ENCODE data around the gene DCC.

DNA sequence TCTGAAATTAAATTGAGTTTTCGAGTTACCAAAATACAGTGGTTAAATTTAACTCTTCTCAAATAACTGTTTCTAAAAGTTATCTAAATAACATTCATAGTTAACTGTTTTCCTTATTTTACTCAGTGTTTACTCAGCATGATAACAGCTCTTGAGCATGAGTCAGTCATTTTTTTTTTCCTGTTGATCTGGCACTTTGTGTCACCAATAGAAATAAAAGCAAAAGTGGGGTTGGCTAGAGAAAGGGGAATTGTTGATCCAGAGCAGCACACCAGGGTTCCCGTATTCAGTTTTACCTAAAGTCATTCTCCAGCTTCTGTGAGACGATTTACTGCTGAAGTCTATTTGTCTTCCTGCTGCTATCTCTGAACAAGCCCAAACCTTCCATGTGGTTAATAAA is 851.6 kb downstream of the DCC start:
- TF ChIP-seq GATA2 (IDR thresholded peaks at IDR 0.05; ENCODE audit: low read depth, low read length), result no peak
- no peak for TF ChIP-seq GATA3 (IDR thresholded peaks at IDR 0.05; ENCODE audit: low read depth, low read length)
